CD4-positive, CD25-positive, alpha-beta regulatory T cell (primary cell): Measurements from ENCODE around the gene NHEJ1. TPM values are rescaled to one million over a fixed set of nuclear protein-coding genes. Genes with fewer than 3 reads are reported as not detected.

Source experiments
- ATAC-seq, 2 donors: fragments of 150-1000 bp; cut with Tn5 transposase; one replicate each; pipeline ENCODE4 v1.10.0; 2021; ENCODE audit warnings: low read depth in 2 of 2, moderate number of reproducible peaks in 2 of 2, moderate library complexity in 1 of 2
- DNase-seq, 3 donors: peaks; one replicate each; pipeline versions ENCODE4 v3.0.0 to v3.0.0-alpha.2; 2012 to 2022; ENCODE audit warnings: mixed read lengths in 1 of 3
- H3K27ac ChIP-seq: one replicate; pipeline ENCODE4 v1.7.0; 2013; ENCODE audit warnings: mild to moderate bottlenecking, low read length; ENCODE audit not compliant: insufficient read depth, poor library complexity, severe bottlenecking
- H3K27me3 ChIP-seq: one replicate; pipeline ENCODE4 v1.7.0; 2013; ENCODE audit warnings: low read length; ENCODE audit not compliant: control insufficient read depth, insufficient read depth
- H3K36me3 ChIP-seq: one replicate; pipeline ENCODE4 v1.7.0; 2013; ENCODE audit warnings: mild to moderate bottlenecking, low read length, moderate library complexity; ENCODE audit not compliant: control insufficient read depth, insufficient read depth
- H3K4me1 ChIP-seq: 2 replicates; pipeline ENCODE4 v1.7.0; 2013; ENCODE audit warnings: mild to moderate bottlenecking, low read length; ENCODE audit not compliant: insufficient read depth, control insufficient read depth, poor library complexity, severe bottlenecking
- H3K4me3 ChIP-seq: one replicate; pipeline ENCODE4 v1.7.0; 2013; ENCODE audit warnings: low read depth, mild to moderate bottlenecking, low read length, moderate library complexity
- H3K9me3 ChIP-seq, 2 experiments: 1 replicate in 1 of 2; 2 replicates in 1 of 2; pipeline ENCODE4 v1.7.0; 2013; ENCODE audit warnings: low read length in 2 of 2, mild to moderate bottlenecking in 1 of 2, moderate library complexity in 1 of 2; ENCODE audit not compliant: control insufficient read depth in 2 of 2
- H3K27ac Mint-ChIP-seq, 3 donors: one replicate each; pipeline ENCODE4 v1.8.0; 2020 to 2022; ENCODE audit warnings: mild to moderate bottlenecking in 3 of 3, mixed read lengths in 3 of 3, moderate library complexity in 2 of 3
- H3K27me3 Mint-ChIP-seq: one replicate; pipeline ENCODE4 v1.8.0; 2022; ENCODE audit warnings: mild to moderate bottlenecking, mixed read lengths
- H3K36me3 Mint-ChIP-seq: one replicate; pipeline ENCODE4 v1.8.0; 2020; ENCODE audit warnings: mixed read lengths
- H3K4me1 Mint-ChIP-seq, 4 donors: one replicate each; pipeline ENCODE4 v1.8.0; 2020 to 2022; ENCODE audit warnings: mixed read lengths in 4 of 4, mild to moderate bottlenecking in 1 of 4
- H3K4me3 Mint-ChIP-seq, 4 donors: one replicate each; pipeline ENCODE4 v1.8.0; 2020 to 2022; ENCODE audit warnings: mild to moderate bottlenecking in 4 of 4, mixed read lengths in 4 of 4, moderate library complexity in 3 of 4
- H3K9me3 Mint-ChIP-seq, 7 donors: one replicate each; pipeline ENCODE4 v1.8.0; 2020 to 2022; ENCODE audit warnings: mixed read lengths in 7 of 7, mild to moderate bottlenecking in 3 of 7, moderate library complexity in 2 of 7
- polyA plus RNA-seq, 4 donors: library from polyadenylated mRNA; unstranded; fragments of 300-500 nt; fragmentation: Illumina TruSeq; gene quantifications; one replicate each; pipeline ENCODE4 v1.2.3, GENCODE V29; 2021
- total RNA-seq: library from RNA; stranded (reverse); gene quantifications from one replicate; pipeline ENCODE4 v1.2.3, GENCODE V29; 2022

Gene NHEJ1
- total and polyA plus RNA-seq, 5 donors from 2014 or later: 12.9 to 29.1 (median 25.5) TPM

DNA sequence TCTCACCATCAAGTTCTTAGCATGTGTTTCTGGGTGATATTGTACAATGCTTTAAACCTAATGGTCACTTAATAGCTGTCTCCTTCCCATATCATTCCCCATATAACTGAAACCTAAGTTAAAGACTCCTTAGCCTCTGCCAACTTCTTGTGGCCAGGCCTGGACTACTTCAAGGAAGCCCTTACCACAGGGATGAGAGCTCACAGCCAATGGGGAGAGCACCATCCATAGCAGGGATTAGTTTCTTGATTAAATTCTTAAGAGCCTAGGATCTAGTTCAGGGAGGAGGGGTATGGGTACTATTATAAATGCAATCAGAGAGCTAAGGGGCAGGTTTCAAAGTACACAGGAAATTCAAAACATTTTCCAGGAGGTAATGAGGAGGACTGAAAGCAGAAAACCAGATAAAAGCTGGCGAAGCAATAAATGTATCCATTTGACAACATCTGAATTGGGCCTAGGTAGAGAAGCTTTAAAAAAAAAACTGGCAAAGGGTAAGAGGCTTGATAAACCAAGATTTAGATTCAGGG, 65.1 kb downstream of the NHEJ1 start:
- Histone ChIP-seq H3K27ac (no peak overlapping the region), H3K4me1 (no peaks in the 10 kb centered on the region), H3K9me3 (no peaks in the 10 kb centered on the region), H3K4me3 (no peak overlapping the region), H3K27me3 (no peaks in the 10 kb centered on the region), H3K36me3 (peaks cover 23% of the 10 kb centered on the region)
- peaks cover 0 to 4% (median 0%) of the 10 kb centered on the region in 4 donors for H3K4me1 Mint-ChIP-seq
- H3K9me3 Mint-ChIP-seq: no peaks in the 10 kb centered on the region
- ATAC-seq: no peak
- no peak overlapping the region for H3K27ac Mint-ChIP-seq
- H3K27me3 Mint-ChIP-seq: no peaks in the 10 kb centered on the region
- peaks cover 21% of the 10 kb centered on the region for H3K36me3 Mint-ChIP-seq
- DNase-seq: no peak
- no peak overlapping the region for H3K4me3 Mint-ChIP-seq

DNA sequence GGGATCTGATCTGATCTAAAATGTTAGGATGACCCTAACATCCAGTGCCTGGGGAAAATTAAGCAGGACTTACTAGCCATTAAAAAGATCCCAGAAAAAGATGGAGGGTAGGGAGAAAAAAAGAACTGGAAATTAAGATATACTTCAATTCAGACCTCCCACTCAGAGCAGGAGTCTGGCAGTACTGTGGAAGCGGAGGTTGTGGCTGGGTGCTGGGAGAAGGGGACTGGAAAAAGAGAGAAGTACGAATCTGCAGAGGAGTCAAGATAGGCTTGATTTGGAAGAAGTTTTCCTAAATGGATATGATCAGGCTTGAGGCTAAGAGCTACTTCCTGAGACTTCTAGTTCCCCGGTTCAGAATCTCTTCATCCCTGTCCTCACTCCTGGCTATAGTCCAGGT, 66.4 kb downstream of the NHEJ1 start:
- ATAC-seq (no peak), DNase-seq (no peak)
- Mint-ChIP-seq H3K27ac (no peak overlapping the region), H3K27me3 (no peaks in the 10 kb centered on the region), H3K4me1 (peaks cover 0 to 4% (median under 1%) of the 10 kb centered on the region in 4 donors), H3K4me3 (no peak overlapping the region), H3K36me3 (peaks cover 27% of the 10 kb centered on the region), H3K9me3 (no peaks in the 10 kb centered on the region)
- Histone ChIP-seq H3K4me1 (no peaks in the 10 kb centered on the region), H3K27ac (no peak overlapping the region), H3K27me3 (no peaks in the 10 kb centered on the region), H3K9me3 (no peaks in the 10 kb centered on the region), H3K4me3 (no peak overlapping the region), H3K36me3 (peaks cover 21% of the 10 kb centered on the region)

DNA sequence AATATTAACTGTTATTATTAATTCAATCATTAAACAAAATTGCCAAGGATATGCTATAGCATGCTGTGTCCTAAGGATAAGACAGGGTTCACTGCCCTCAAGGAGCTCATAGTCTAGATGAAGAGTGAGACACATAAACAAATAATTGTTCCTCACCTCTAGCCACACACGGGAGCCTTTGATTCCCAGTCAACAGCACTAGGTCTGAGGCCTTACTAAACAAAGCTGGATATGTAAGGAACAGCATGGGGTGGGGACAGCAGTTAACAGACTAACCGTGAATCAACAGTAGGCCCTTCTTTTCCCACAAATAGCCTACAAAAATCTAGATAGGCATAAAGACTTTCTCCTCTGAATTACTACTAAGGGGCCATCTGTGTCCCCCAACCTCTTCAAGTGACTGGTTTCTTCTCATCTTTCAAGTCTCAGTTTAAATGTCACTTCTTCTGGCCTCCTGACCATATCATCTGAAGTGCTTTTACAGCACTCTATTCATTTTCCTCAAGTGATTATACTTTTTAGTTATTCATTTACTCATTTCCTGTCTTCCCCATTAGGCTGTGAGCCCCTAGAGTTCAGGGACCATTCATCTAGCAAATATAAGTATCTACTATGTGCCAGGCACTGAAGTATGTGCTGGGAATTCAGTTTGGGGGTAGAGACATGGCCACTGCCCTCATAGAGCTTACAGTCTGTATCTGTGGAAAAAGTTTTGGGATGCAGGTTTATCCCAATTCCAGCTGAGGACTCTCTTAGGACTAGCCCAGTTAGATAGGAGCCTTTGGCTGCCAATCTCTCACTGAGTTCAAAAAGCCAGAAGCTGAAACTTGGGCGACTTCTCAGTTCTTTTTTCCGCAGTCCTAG, 69.9 kb downstream of the NHEJ1 start:
- H3K4me1 ChIP-seq: no peaks in the 10 kb centered on the region
- peaks cover 35% of the 10 kb centered on the region for H3K36me3 Mint-ChIP-seq
- H3K4me3 ChIP-seq: no peak overlapping the region
- H3K27ac ChIP-seq: no peak overlapping the region
- H3K36me3 ChIP-seq: peaks cover 20% of the 10 kb centered on the region
- no peaks in the 10 kb centered on the region for H3K9me3 Mint-ChIP-seq
- H3K27me3 Mint-ChIP-seq: no peaks in the 10 kb centered on the region
- peaks cover under 1 to 9% (median 3%) of the 10 kb centered on the region in 4 donors for H3K4me1 Mint-ChIP-seq
- H3K4me3 Mint-ChIP-seq: no peak overlapping the region
- DNase-seq (no peak), ATAC-seq (no peak)
- no peak overlapping the region for H3K27ac Mint-ChIP-seq
- no peaks in the 10 kb centered on the region for H3K9me3 ChIP-seq
- no peaks in the 10 kb centered on the region for H3K27me3 ChIP-seq

DNA sequence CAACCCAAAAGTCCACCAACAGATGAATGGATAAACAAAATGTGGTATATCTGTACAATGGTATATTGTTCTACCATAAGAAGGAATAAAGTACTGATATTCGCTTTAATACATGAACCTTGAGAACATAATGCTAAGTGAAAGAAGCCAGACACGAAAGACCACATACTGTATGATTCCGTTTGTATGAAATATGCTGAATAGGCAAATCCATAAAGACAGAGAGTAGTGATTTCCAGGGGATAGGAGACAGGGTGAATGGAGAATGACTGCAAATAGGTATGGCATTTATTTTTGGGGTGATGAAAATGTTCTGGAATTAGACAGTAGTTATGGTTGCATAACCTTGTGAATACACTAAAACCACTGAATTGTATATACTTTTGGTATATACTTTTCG, 71.3 kb downstream of the NHEJ1 start:
- Mint-ChIP-seq H3K4me3 (no peak overlapping the region), H3K27ac (no peak overlapping the region), H3K36me3 (peaks cover 30% of the 10 kb centered on the region), H3K4me1 (peaks cover 4 to 14% (median 4%) of the 10 kb centered on the region in 4 donors), H3K9me3 (no peaks in the 10 kb centered on the region), H3K27me3 (no peaks in the 10 kb centered on the region)
- Histone ChIP-seq H3K27ac (no peak overlapping the region), H3K36me3 (peaks cover 11% of the 10 kb centered on the region), H3K27me3 (no peaks in the 10 kb centered on the region), H3K9me3 (no peaks in the 10 kb centered on the region), H3K4me1 (no peaks in the 10 kb centered on the region), H3K4me3 (no peak overlapping the region)
- DNase-seq (no peak), ATAC-seq (no peak)

DNA sequence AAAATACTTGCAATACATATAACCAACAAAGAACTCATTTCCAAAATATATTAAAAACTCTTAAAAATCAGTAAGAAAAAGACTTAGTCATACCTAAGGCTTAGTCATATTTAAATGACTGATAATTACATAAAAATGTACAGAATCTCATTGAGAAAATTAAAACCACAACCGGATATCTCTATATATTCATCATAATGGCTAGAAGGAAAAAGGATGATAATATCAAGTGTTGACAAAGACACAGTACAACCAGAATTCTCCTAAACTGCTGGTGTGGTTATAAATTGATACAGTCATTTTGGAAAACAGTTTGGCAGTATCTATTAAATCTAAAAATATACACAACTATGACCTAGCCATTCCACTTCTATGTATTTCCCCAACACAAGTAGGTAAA, 72.8 kb downstream of the NHEJ1 start:
- no peak overlapping the region for H3K27ac Mint-ChIP-seq
- DNase-seq: no peak

DNA sequence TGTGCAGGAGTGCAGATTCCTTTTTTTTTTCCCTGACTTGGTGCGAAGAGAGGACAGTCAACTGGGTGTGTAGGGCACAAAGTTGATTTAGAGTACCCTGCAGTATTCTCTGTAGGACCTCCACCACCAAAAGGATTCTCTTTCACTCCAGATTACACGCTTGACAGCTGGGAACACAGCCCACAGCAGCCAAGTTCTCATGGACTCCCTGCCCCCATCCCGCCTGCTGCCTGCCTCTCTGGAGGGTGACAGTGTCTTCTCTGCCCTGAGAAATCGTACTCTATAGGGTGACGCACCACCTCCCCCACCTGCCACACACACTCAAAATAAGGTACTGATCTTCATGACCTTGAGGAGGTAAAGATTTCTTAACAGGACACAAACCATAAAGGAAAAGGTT, 73.3 kb downstream of the NHEJ1 start:
- no peaks in the 10 kb centered on the region for H3K27me3 ChIP-seq
- H3K36me3 Mint-ChIP-seq: peaks cover 20% of the 10 kb centered on the region
- no peak overlapping the region for H3K4me3 Mint-ChIP-seq
- no peaks in the 10 kb centered on the region for H3K9me3 ChIP-seq
- no peak overlapping the region for H3K4me3 ChIP-seq
- H3K27ac Mint-ChIP-seq: no peak overlapping the region
- H3K9me3 Mint-ChIP-seq: peaks cover 0 to 2% (median 0%) of the 10 kb centered on the region in 7 donors
- no peak for DNase-seq
- no peak overlapping the region for H3K27ac ChIP-seq
- H3K36me3 ChIP-seq: peaks cover 2% of the 10 kb centered on the region
- no peaks in the 10 kb centered on the region for H3K27me3 Mint-ChIP-seq
- H3K4me1 Mint-ChIP-seq: peaks cover 4 to 14% (median 4%) of the 10 kb centered on the region in 4 donors
- H3K4me1 ChIP-seq: no peaks in the 10 kb centered on the region
- no peak for ATAC-seq

More for the DNA sequence above, 72.8 kb downstream of the NHEJ1 start:
- Histone ChIP-seq H3K4me3 (no peak overlapping the region), H3K27ac (no peak overlapping the region), H3K36me3 (peaks cover 2% of the 10 kb centered on the region), H3K27me3 (no peaks in the 10 kb centered on the region), H3K4me1 (no peaks in the 10 kb centered on the region), H3K9me3 (no peaks in the 10 kb centered on the region)
- Mint-ChIP-seq H3K9me3 (peaks cover 0 to 2% (median 0%) of the 10 kb centered on the region in 7 donors), H3K27me3 (no peaks in the 10 kb centered on the region), H3K36me3 (peaks cover 20% of the 10 kb centered on the region), H3K4me1 (peaks cover 4 to 14% (median 4%) of the 10 kb centered on the region in 4 donors), H3K4me3 (no peak overlapping the region)
- no peak for ATAC-seq

DNA sequence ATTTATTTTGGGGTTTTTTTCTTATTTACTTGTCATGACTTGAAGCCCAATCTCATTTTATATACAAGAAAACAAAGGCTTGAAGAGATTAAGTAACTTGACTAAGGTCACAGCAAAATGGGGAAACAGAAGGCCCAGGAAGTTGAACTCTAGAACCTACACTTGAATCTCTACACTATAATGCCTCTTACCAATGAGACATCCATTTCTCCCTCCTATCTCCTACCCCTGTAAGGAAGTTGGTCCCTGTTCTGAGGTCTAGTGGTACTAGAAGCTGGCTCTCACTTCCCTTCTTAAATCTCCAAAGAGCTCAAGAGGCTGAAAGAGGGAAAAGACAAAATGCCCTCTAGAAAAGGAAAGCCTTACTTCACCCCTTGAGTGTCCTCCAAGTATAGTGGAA, 74.4 kb downstream of the NHEJ1 start:
- peaks cover 20% of the 10 kb centered on the region for H3K36me3 Mint-ChIP-seq
- H3K4me3 Mint-ChIP-seq: no peak overlapping the region
- ATAC-seq: no peak
- H3K27ac Mint-ChIP-seq: no peak overlapping the region
- H3K36me3 ChIP-seq: peaks cover 2% of the 10 kb centered on the region
- H3K27me3 ChIP-seq: no peaks in the 10 kb centered on the region
- no peak for DNase-seq
- peaks cover 4 to 14% (median 4%) of the 10 kb centered on the region in 4 donors for H3K4me1 Mint-ChIP-seq
- H3K4me1 ChIP-seq: no peaks in the 10 kb centered on the region
- no peak overlapping the region for H3K27ac ChIP-seq
- no peak overlapping the region for H3K4me3 ChIP-seq
- no peaks in the 10 kb centered on the region for H3K27me3 Mint-ChIP-seq
- H3K9me3 ChIP-seq: no peaks in the 10 kb centered on the region
- H3K9me3 Mint-ChIP-seq: peaks cover 0 to 2% (median 0%) of the 10 kb centered on the region in 7 donors
